SK-N-SH (cell line): ENCODE results near the gene MMP28. TPM values are rescaled to one million over a fixed set of nuclear protein-coding genes. Genes with fewer than 3 reads are reported as not detected.

ENCODE experiments used
- CTCF ChIA-PET: fragments of 300-600, 350-600 bp; formaldehyde crosslinking; extraction: SDS; loops from one replicate; lab custom pipeline; 2021; lab: Yijun Ruan, JAX
- POLR2A ChIA-PET: fragments of 350-600 bp; sonication (Branson Sonifier 250); formaldehyde crosslinking; extraction: SDS; loops from one replicate; lab custom pipeline; 2020; ENCODE audit warnings: antibody characterized with exemption, inconsistent platforms; lab: Yijun Ruan, JAX
- DNase-seq: peaks from one replicate; pipeline ENCODE4 v3.0.0; 2012
- H2AFZ ChIP-seq: fragments of 200-600 bp; sonication (generic); 2 replicates; pipeline ENCODE4 v1.8.1; 2016; ENCODE audit warnings: antibody characterized with exemption, mild to moderate bottlenecking, low read depth
- H3F3A ChIP-seq: fragments of 200-600 bp; sonication (generic); replicated peaks from 2 replicates; pipeline ENCODE3; 2016; ENCODE audit warnings: antibody characterized with exemption, mild to moderate bottlenecking; ENCODE audit not compliant: insufficient read depth
- H3K27ac ChIP-seq, 2 experiments: fragments of 200-500 bp in 1 of 2; fragments of 200-600 bp in 1 of 2; sonication (Bioruptor generic) in 1 of 2; sonication (generic), shearing (Covaris generic) in 1 of 2; 2 replicates each; pipeline versions ENCODE4 v1.5.1 to v1.6.1; 2014 to 2016; ENCODE audit warnings: low read depth in 2 of 2, inconsistent platforms in 1 of 2, low read length in 1 of 2, mild to moderate bottlenecking in 1 of 2, mixed read lengths in 1 of 2
- H3K27me3 ChIP-seq: fragments of 200-600 bp; sonication (generic), shearing (Covaris generic); 2 replicates; pipeline ENCODE4 v1.6.1; 2016; ENCODE audit warnings: mixed run types; ENCODE audit not compliant: insufficient read depth
- H3K36me3 ChIP-seq, 2 experiments: fragments of 200-500 bp in 1 of 2; fragments of 200-600 bp in 1 of 2; sonication (Bioruptor generic) in 1 of 2; sonication (generic) in 1 of 2; replicated peaks in 1 of 2; 2 replicates each; pipeline versions ENCODE3 to v1.5.1; 2014 to 2016; ENCODE audit warnings: low read length in 1 of 2, mild to moderate bottlenecking in 1 of 2; ENCODE audit not compliant: insufficient read depth in 2 of 2, control insufficient read depth in 1 of 2
- H3K4me1 ChIP-seq, 2 experiments: fragments of 200-500 bp in 1 of 2; fragments of 200-600 bp in 1 of 2; sonication (Bioruptor generic) in 1 of 2; sonication (generic), shearing (Covaris generic) in 1 of 2; 2 replicates each; pipeline versions ENCODE4 v1.5.1 to v1.6.1; 2014 to 2016; ENCODE audit warnings: low read depth in 1 of 2, low read length in 1 of 2, mixed run types in 1 of 2; ENCODE audit not compliant: insufficient read depth in 2 of 2, control insufficient read depth in 1 of 2
- H3K4me2 ChIP-seq: fragments of 200-600 bp; sonication (generic), shearing (Covaris generic); 2 replicates; pipeline ENCODE4 v1.6.1; 2017; ENCODE audit warnings: mixed run types
- H3K4me3 ChIP-seq, 2 experiments: fragments of 200-500 bp in 1 of 2; fragments of 200-600 bp in 1 of 2; sonication (Bioruptor generic) in 1 of 2; sonication (generic), shearing (Covaris generic) in 1 of 2; 2 replicates each; pipeline versions ENCODE4 v1.5.1 to v1.8.1; 2014 to 2016; ENCODE audit warnings: low read depth in 2 of 2, inconsistent platforms in 1 of 2, low read length in 1 of 2, mild to moderate bottlenecking in 1 of 2, mixed read lengths in 1 of 2, moderate library complexity in 1 of 2
- H3K79me2 ChIP-seq: fragments of 200-600 bp; sonication (generic); 2 replicates; pipeline ENCODE4 v1.8.1; 2017; ENCODE audit warnings: mild to moderate bottlenecking; ENCODE audit not compliant: insufficient read depth
- H3K9ac ChIP-seq: fragments of 200-600 bp; sonication (generic); 2 replicates; pipeline ENCODE4 v1.6.1; 2017; ENCODE audit warnings: mixed run types
- H3K9me2 ChIP-seq: fragments of 200-600 bp; sonication (generic); 2 replicates; pipeline ENCODE4 v1.6.1; 2017; ENCODE audit warnings: mixed run types
- H3K9me3 ChIP-seq: fragments of 200-600 bp; sonication (generic); 2 replicates; pipeline ENCODE4 v1.6.1; 2017; ENCODE audit warnings: mixed run types, mild to moderate bottlenecking, moderate library complexity
- H4K20me1 ChIP-seq: fragments of 200-600 bp; sonication (generic); 2 replicates; pipeline ENCODE4 v1.6.1; 2017; ENCODE audit warnings: mild to moderate bottlenecking, mixed run types; ENCODE audit not compliant: insufficient read depth
- CHD2 ChIP-seq: fragments of 150-350 bp; IDR thresholded peaks from 2 replicates; pipeline ENCODE4 v1.6.1; 2018; ENCODE audit warnings: low read length; ENCODE audit not compliant: partially characterized antibody
- CTCF ChIP-seq: fragments of 200-600 bp; sonication (generic); IDR thresholded peaks from 2 replicates; pipeline ENCODE4 v1.6.1; 2017; ENCODE audit warnings: antibody characterized with exemption, mild to moderate bottlenecking, moderate library complexity
- EZH2phosphoT487 ChIP-seq: fragments of 200-600 bp; sonication (generic); IDR thresholded peaks from 2 replicates; pipeline ENCODE4 v1.6.1; 2017; ENCODE audit warnings: low read depth, mixed run types, mild to moderate bottlenecking, antibody characterized with exemption, moderate library complexity, borderline replicate concordance
- FOSL2 ChIP-seq: IDR thresholded peaks from 2 replicates; pipeline ENCODE4 v1.4.0; 2012; ENCODE audit warnings: low read depth, mild to moderate bottlenecking, moderate library complexity, borderline replicate concordance
- GABPA ChIP-seq: IDR thresholded peaks from 2 replicates; pipeline ENCODE4 v1.4.0; 2012; ENCODE audit warnings: low read depth, mild to moderate bottlenecking
- GATA2 ChIP-seq: sonication (generic); formaldehyde crosslinking; IDR thresholded peaks from 2 replicates; pipeline ENCODE4 v1.5.0; 2020; ENCODE audit warnings: mild to moderate bottlenecking, missing genetic modification reagents
- IRF3 ChIP-seq: fragments of 150-350 bp; IDR thresholded peaks from 2 replicates; pipeline ENCODE4 v1.6.1; 2016; ENCODE audit warnings: mild to moderate bottlenecking, low read depth, low read length
- JUND ChIP-seq: IDR thresholded peaks from 2 replicates; pipeline ENCODE4 v1.4.0; 2012
- MXI1 ChIP-seq: IDR thresholded peaks from 2 replicates; pipeline ENCODE4 v1.6.1; 2012; ENCODE audit warnings: mild to moderate bottlenecking, low read depth, low read length, improper control_type of control experiment
- NFIC ChIP-seq: IDR thresholded peaks from 2 replicates; pipeline ENCODE4 v1.4.0; 2012; ENCODE audit warnings: borderline replicate concordance
- NRF1 ChIP-seq: IDR thresholded peaks from 2 replicates; pipeline ENCODE4 v1.6.1; 2012; ENCODE audit warnings: low read depth, mild to moderate bottlenecking, low read length
- RFX5 ChIP-seq: IDR thresholded peaks from 2 replicates; pipeline ENCODE4 v1.6.1; 2012; ENCODE audit warnings: mild to moderate bottlenecking, improper control_type of control experiment, low read length
- RXRA ChIP-seq: IDR thresholded peaks from 2 replicates; pipeline ENCODE4 v1.4.0; 2012; ENCODE audit warnings: low read depth, mild to moderate bottlenecking, borderline replicate concordance
- SIN3A ChIP-seq: IDR thresholded peaks from 2 replicates; pipeline ENCODE4 v1.6.1; 2012; ENCODE audit warnings: low read depth, mild to moderate bottlenecking, low read length, moderate library complexity, borderline replicate concordance
- SMC3 ChIP-seq: IDR thresholded peaks from 2 replicates; pipeline ENCODE4 v1.6.1; 2012; ENCODE audit warnings: low read depth, low read length, improper control_type of control experiment
- TAF1 ChIP-seq: IDR thresholded peaks from 2 replicates; pipeline ENCODE4 v1.6.1; 2012; ENCODE audit warnings: low read depth, mild to moderate bottlenecking, low read length, moderate library complexity, borderline replicate concordance
- USF2 ChIP-seq: fragments of 150-350 bp; IDR thresholded peaks from 2 replicates; pipeline ENCODE4 v1.6.1; 2017; ENCODE audit warnings: antibody characterized with exemption, low read length, low read depth, borderline replicate concordance
- YY1 ChIP-seq: IDR thresholded peaks from 2 replicates; pipeline ENCODE4 v1.4.0; 2012; ENCODE audit warnings: low read depth, mild to moderate bottlenecking
- WGBS: methylation state at CpG from one replicate; pipeline ENCODE4 v1.1.6; 2017; ENCODE audit warnings: low lambda C conversion rate; 5-methylcytosine and 5-hydroxymethylcytosine counted together
- polyA plus RNA-seq, 3 experiments: library from polyadenylated mRNA; depleted of rRNA; stranded (reverse); fragments of >200 nt; gene quantifications; 2 replicates each; pipeline ENCODE4 v1.2.3, GENCODE V29; 2012

The MMP28 gene
- polyA plus RNA-seq, 1 of the 3 experiments (the other 2 are of a cell fraction): 0.33 TPM

GRCh38 chr17:35729405-35729833, 66.0 kb downstream of the MMP28 start:
- 93% methylated on average over 4 of the region's 4 CpGs for WGBS

GRCh38 chr17:35728551-35728950, 66.9 kb downstream of the MMP28 start:
- CTCF ChIA-PET: interaction anchor here (1.2 to 2.0 kb wide), 2 partner anchors 9 to 19 kb away, joined by 4 to 7 read pairs; no protein-coding TSS in a partner anchor
- no peak for DNase-seq
- TF ChIP-seq SMC3 (no peak), NFIC (no peak), USF2 (no peak), TAF1 (no peak)
- H2AFZ ChIP-seq: no peak overlapping the region
- no peak overlapping the region for H3K9ac ChIP-seq
- POLR2A ChIA-PET: no interaction called here
- no peaks in the 10 kb centered on the region for H3K9me2 ChIP-seq
- no peak overlapping the region for H3K27ac ChIP-seq
- peaks cover 6 to 26% of the 10 kb centered on the region in 2 experiments for H3K36me3 ChIP-seq
- peaks cover 7% of the 10 kb centered on the region for H4K20me1 ChIP-seq
- no peaks in the 10 kb centered on the region for H3K9me3 ChIP-seq
- H3K27me3 ChIP-seq: no peaks in the 10 kb centered on the region
- peaks cover 18 to 30% of the 10 kb centered on the region in 2 experiments; a peak in 3 of 4 replicates for H3K4me1 ChIP-seq
- H3K4me2 ChIP-seq: no peak overlapping the region
- H3K79me2 ChIP-seq: no peaks in the 10 kb centered on the region
- no peak overlapping the region for H3K4me3 ChIP-seq
- peaks cover 15% of the 10 kb centered on the region for H3F3A ChIP-seq
- 100% methylated on average over 3 of the region's 3 CpGs for WGBS

More at GRCh38 chr17:35729405-35729833, 66.0 kb downstream of the MMP28 start:
- CTCF ChIA-PET: interaction anchor here (2.0 to 5.2 kb wide), 2 partner anchors 18 kb away, joined by 7 to 53 read pairs; no protein-coding TSS in a partner anchor
- Histone ChIP-seq H3K27ac (no peak overlapping the region), H3K79me2 (no peaks in the 10 kb centered on the region)
- TF ChIP-seq SMC3: no peak
- TF ChIP-seq, all 33 proteins: peak for 0
- Histone ChIP-seq H3K9me2 (no peaks in the 10 kb centered on the region), H3K27me3 (no peaks in the 10 kb centered on the region), H3K4me3 (no peak overlapping the region), H3K9ac (no peak overlapping the region), H4K20me1 (peaks cover 7% of the 10 kb centered on the region), H3K4me2 (no peak overlapping the region), H3K9me3 (no peaks in the 10 kb centered on the region), H3K36me3 (peaks cover 0 to 17% of the 10 kb centered on the region in 2 experiments), H3K4me1 (peaks cover 18 to 30% of the 10 kb centered on the region in 2 experiments; a peak in 3 of 4 replicates), H2AFZ (no peak overlapping the region), H3F3A (peaks cover 15% of the 10 kb centered on the region)
- no peak for DNase-seq
- POLR2A ChIA-PET: no interaction called here

GRCh38 chr17:35727635-35728034, 67.8 kb downstream of the MMP28 start:
- CTCF ChIA-PET: interaction anchor here (1.0 to 2.0 kb wide), 4 partner anchors 8 to 114 kb away, joined by 3 to 7 read pairs (median 4); no protein-coding TSS in a partner anchor
- TF ChIP-seq RFX5: no peak
- TF ChIP-seq GABPA: no peak
- TF ChIP-seq JUND: no peak
- no peak for TF ChIP-seq RXRA
- no peak for TF ChIP-seq FOSL2
- TF ChIP-seq MXI1: no peak
- TF ChIP-seq CTCF: no peak
- no peak for TF ChIP-seq IRF3
- no peak for TF ChIP-seq CHD2
- TF ChIP-seq EZH2phosphoT487: no peak
- no peak for TF ChIP-seq GATA2
- TF ChIP-seq NRF1: no peak
- TF ChIP-seq SIN3A: no peak
- no peak for TF ChIP-seq YY1

More at GRCh38 chr17:35727635-35728034, 67.8 kb downstream of the MMP28 start:
- Histone ChIP-seq H3K27me3 (no peaks in the 10 kb centered on the region), H4K20me1 (peaks cover 7% of the 10 kb centered on the region), H2AFZ (no peak overlapping the region), H3K4me1 (peaks cover 18 to 28% of the 10 kb centered on the region in 2 experiments; a peak in 3 of 4 replicates), H3K9me3 (no peaks in the 10 kb centered on the region), H3K4me3 (no peak overlapping the region), H3F3A (peaks cover 15% of the 10 kb centered on the region), H3K36me3 (peaks cover 15 to 35% of the 10 kb centered on the region in 2 experiments), H3K79me2 (no peaks in the 10 kb centered on the region), H3K9ac (no peak overlapping the region), H3K27ac (peak overlapping the region in 1 of 2 experiments; percentile 83; a peak in 1 of 4 replicates), H3K9me2 (no peaks in the 10 kb centered on the region), H3K4me2 (no peak overlapping the region)
- no peak for DNase-seq
- POLR2A ChIA-PET: interaction anchor here (0.8 kb wide), 1 partner anchor 23 kb away, joined by 3 read pairs; no protein-coding TSS in a partner anchor
- WGBS: 97% methylated on average over 5 of the region's 5 CpGs
